Activated CD8-positive, alpha-beta T cell treated with anti-CD3 and anti-CD28 coated beads for 36 hours (primary cell): ENCODE data around the gene SERPINA4. TPM values are rescaled to one million over a fixed set of nuclear protein-coding genes. Genes with fewer than 3 reads are reported as not detected.

ENCODE experiments used
- ATAC-seq: fragments of 200-7000 bp; cut with Tn5 transposase; one replicate; pipeline ENCODE4 v1.10.0; 2021; ENCODE audit warnings: mild to moderate bottlenecking, moderate library complexity
- CTCF ChIA-PET: fragments of 350-600 bp; sonication (Branson Sonifier 250); formaldehyde crosslinking; loops from one replicate; lab custom pipeline; 2021; ENCODE audit warnings: antibody characterized with exemption; lab: Charles Lee
- POLR2A ChIA-PET: fragments of 350-600 bp; sonication (Branson Sonifier 250); formaldehyde crosslinking; loops from one replicate; lab custom pipeline; 2021; ENCODE audit warnings: antibody characterized with exemption; lab: Charles Lee
- DNase-seq: peaks from one replicate; pipeline ENCODE4 v3.0.0-alpha.2; 2020
- H3K27ac Mint-ChIP-seq: one replicate; pipeline ENCODE4 v1.8.0; 2021; ENCODE audit warnings: mild to moderate bottlenecking, mixed read lengths
- H3K27me3 Mint-ChIP-seq: one replicate; pipeline ENCODE4 v1.8.0; 2021; ENCODE audit warnings: mixed read lengths
- H3K36me3 Mint-ChIP-seq: one replicate; pipeline ENCODE4 v1.8.0; 2021; ENCODE audit warnings: low read depth, mixed read lengths
- H3K4me1 Mint-ChIP-seq: one replicate; pipeline ENCODE4 v1.8.0; 2021; ENCODE audit warnings: low read depth, mixed read lengths
- H3K4me3 Mint-ChIP-seq: one replicate; pipeline ENCODE4 v1.8.0; 2021; ENCODE audit warnings: mild to moderate bottlenecking, moderate library complexity, mixed read lengths
- H3K9me3 Mint-ChIP-seq: one replicate; pipeline ENCODE4 v1.8.0; 2021; ENCODE audit warnings: mixed read lengths
- intact Hi-C: fragments of 100-400 bp; cut with micrococcal nuclease; formaldehyde crosslinking; loops from one replicate; pipeline ENCODE4 v1.10.0; 2022
- total RNA-seq, 2 experiments: library from RNA; stranded (reverse); gene quantifications; one replicate each; pipeline ENCODE4 v1.2.3, GENCODE V29; 2021
- TF ChIP-seq, protein P1 (sequence below): fragments of 200-600 bp; IDR thresholded peaks from one replicate; pipeline ENCODE4 v1.8.0; 2022; ENCODE audit warnings: antibody characterized with exemption, mild to moderate bottlenecking

SERPINA4 gene
- total RNA-seq, 2 experiments from 2014 or later = not detected

GRCh38 chr14:94562941-94563883 lies 2.0 kb downstream of the SERPINA4 start:
- H3K27me3 Mint-ChIP-seq = peaks cover 11% of the 10 kb centered on the region
- no peaks in the 10 kb centered on the region for H3K4me1 Mint-ChIP-seq
- no peak overlapping the region for H3K4me3 Mint-ChIP-seq
- POLR2A ChIA-PET = no interaction called here
- intact Hi-C loops = no loop called here
- H3K9me3 Mint-ChIP-seq = no peaks in the 10 kb centered on the region
- ATAC-seq (no peak), DNase-seq (no peak)
- CTCF ChIA-PET = interaction anchor here (2.0 kb wide), 1 partner anchor 14 kb away, joined by 5 read pairs; no protein-coding TSS in a partner anchor
- no peaks in the 10 kb centered on the region for H3K36me3 Mint-ChIP-seq
- TF ChIP-seq, protein P1, sequence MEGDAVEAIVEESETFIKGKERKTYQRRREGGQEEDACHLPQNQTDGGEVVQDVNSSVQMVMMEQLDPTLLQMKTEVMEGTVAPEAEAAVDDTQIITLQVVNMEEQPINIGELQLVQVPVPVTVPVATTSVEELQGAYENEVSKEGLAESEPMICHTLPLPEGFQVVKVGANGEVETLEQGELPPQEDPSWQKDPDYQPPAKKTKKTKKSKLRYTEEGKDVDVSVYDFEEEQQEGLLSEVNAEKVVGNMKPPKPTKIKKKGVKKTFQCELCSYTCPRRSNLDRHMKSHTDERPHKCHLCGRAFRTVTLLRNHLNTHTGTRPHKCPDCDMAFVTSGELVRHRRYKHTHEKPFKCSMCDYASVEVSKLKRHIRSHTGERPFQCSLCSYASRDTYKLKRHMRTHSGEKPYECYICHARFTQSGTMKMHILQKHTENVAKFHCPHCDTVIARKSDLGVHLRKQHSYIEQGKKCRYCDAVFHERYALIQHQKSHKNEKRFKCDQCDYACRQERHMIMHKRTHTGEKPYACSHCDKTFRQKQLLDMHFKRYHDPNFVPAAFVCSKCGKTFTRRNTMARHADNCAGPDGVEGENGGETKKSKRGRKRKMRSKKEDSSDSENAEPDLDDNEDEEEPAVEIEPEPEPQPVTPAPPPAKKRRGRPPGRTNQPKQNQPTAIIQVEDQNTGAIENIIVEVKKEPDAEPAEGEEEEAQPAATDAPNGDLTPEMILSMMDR = no peak
- no peak overlapping the region for H3K27ac Mint-ChIP-seq

DNA sequence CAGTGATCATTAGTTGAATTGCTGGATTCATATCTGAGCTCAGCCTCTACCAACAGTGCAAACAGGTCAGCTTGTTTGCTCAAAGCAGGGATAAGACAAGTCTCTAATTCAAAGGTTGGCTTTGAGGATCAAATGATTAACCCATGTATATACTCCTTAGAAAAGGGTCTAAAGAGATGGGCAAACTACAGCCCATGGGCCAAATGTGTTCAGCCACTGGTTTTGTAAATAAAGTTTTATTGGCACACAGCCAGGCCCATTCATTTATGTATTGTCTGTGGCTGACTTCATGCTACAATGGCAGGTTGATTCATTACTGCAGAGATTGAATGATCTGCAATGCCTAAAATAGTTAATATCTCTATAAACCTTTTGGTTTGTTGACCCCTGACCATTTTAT lies 3.1 kb downstream of the SERPINA4 start:
- Mint-ChIP-seq H3K27ac (no peak overlapping the region), H3K4me1 (no peaks in the 10 kb centered on the region), H3K9me3 (no peaks in the 10 kb centered on the region), H3K36me3 (no peaks in the 10 kb centered on the region), H3K4me3 (no peak overlapping the region), H3K27me3 (peaks cover 5% of the 10 kb centered on the region)
- ATAC-seq (no peak), DNase-seq (no peak)
- POLR2A ChIA-PET = no interaction called here
- intact Hi-C loops = no loop called here
- CTCF ChIA-PET = no interaction called here
- TF ChIP-seq, protein P1 = no peak

DNA sequence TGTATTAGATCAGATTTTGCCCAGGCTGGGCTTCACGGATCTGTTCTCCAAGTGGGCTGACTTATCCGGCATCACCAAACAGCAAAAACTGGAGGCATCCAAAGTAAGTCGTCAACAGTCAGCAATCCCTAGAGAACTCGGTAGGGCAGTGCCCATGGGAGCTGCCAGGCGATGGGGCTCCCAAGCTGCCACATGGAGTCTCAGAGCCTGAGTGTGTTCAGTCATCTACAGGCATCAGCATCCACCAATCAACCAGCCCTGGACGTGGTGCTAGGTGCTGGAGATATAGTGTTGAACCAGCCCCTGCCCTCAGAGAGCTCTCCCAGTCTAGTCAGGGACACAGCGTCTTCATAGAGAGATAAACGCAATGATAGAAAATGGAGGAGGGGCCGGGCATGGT lies 6.9 kb downstream of the SERPINA4 start:
- ChIA-PET POLR2A (no interaction called here), CTCF (no interaction called here)
- DNase-seq (no peak), ATAC-seq (no peak)
- no peak overlapping the region for H3K27ac Mint-ChIP-seq
- H3K27me3 Mint-ChIP-seq = peaks cover 3% of the 10 kb centered on the region
- H3K9me3 Mint-ChIP-seq = no peaks in the 10 kb centered on the region
- intact Hi-C loops = no loop called here
- H3K36me3 Mint-ChIP-seq = no peaks in the 10 kb centered on the region
- TF ChIP-seq, protein P1 = no peak
- no peak overlapping the region for H3K4me3 Mint-ChIP-seq
- no peaks in the 10 kb centered on the region for H3K4me1 Mint-ChIP-seq

- TF ChIP-seq, protein P1 = no peak
- Mint-ChIP-seq H3K4me3 (no peak overlapping the region), H3K27me3 (peaks cover 3% of the 10 kb centered on the region), H3K27ac (no peak overlapping the region), H3K4me1 (no peaks in the 10 kb centered on the region), H3K9me3 (no peaks in the 10 kb centered on the region), H3K36me3 (no peaks in the 10 kb centered on the region)
- CTCF ChIA-PET = no interaction called here
- DNase-seq (no peak), ATAC-seq (no peak)
- POLR2A ChIA-PET = no interaction called here
- intact Hi-C loops = no loop called here
These were observed 8.2 kb downstream of the SERPINA4 start for GRCh38 chr14:94569381-94570001.

DNA sequence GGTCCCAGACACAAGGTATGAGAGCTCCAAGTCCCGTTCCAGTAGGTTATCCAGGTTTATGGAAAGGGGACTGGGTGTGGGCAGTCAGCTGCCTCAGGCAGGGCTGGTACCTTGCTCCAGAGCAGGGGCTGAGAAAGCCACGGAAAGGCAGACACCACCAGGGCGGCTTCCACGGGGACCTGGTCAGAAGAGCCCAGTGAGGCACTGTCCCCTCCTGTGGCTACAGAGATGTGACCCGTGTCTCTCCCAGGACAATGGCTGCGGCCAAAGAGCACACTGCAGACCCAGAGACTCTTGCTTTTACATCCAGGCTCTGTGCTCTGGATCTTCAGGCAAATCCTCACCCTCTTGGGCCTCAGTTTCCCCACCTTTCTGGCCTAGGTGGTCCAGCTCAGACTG lies 8.8 kb downstream of the SERPINA4 start:
- TF ChIP-seq, protein P1 = no peak
- ChIA-PET POLR2A (no interaction called here), CTCF (interaction anchor here (1.6 kb wide), 1 partner anchor 21 kb away, joined by 4 read pairs; no protein-coding TSS in a partner anchor)
- no peak overlapping the region for H3K4me3 Mint-ChIP-seq
- intact Hi-C loops = no loop called here
- H3K36me3 Mint-ChIP-seq = no peaks in the 10 kb centered on the region
- H3K9me3 Mint-ChIP-seq = no peaks in the 10 kb centered on the region
- no peak overlapping the region for H3K27ac Mint-ChIP-seq
- ATAC-seq (no peak), DNase-seq (no peak)
- no peaks in the 10 kb centered on the region for H3K4me1 Mint-ChIP-seq
- peaks cover 3% of the 10 kb centered on the region for H3K27me3 Mint-ChIP-seq
